CD14-positive monocyte (primary cell): Measurements from ENCODE around the gene ANAPC4. TPM values are rescaled to one million over a fixed set of nuclear protein-coding genes. Genes with fewer than 3 reads are reported as not detected.
A peak's percentile ranks its signal among the peaks of the same experiment; 100 is the strongest.

ENCODE experiments used
- DNase-seq, 3 donors: peaks; one replicate each; pipeline ENCODE4 v3.0.0-alpha.2; 2011 to 2022
- H2AFZ ChIP-seq: 2 replicates; pipeline ENCODE4 v1.6.0; 2012; ENCODE audit warnings: mild to moderate bottlenecking, low read depth, low read length, inconsistent platforms; ENCODE audit not compliant: insufficient read depth, poor library complexity, severe bottlenecking
- H3K27ac ChIP-seq, 2 donors: 1 replicate in 1 of 2; 2 replicates in 1 of 2; pipeline ENCODE4 v1.5.1; 2012 to 2013; ENCODE audit warnings: low read length in 2 of 2, control low read depth in 1 of 2, inconsistent platforms in 1 of 2, low read depth in 1 of 2, mild to moderate bottlenecking in 1 of 2
- H3K27me3 ChIP-seq, 2 donors: one replicate each; pipeline versions ENCODE4 v1.6.0 to v1.6.1; 2011 to 2013; ENCODE audit warnings: low read length in 2 of 2; ENCODE audit not compliant: control insufficient read depth in 2 of 2, insufficient read depth in 2 of 2
- H3K36me3 ChIP-seq, 2 donors: replicated peaks in 1 of 2; 1 replicate in 1 of 2; 2 replicates in 1 of 2; pipeline versions ENCODE4 v1.5.1 to v1.6.1; 2012 to 2013; ENCODE audit warnings: low read length in 2 of 2, control low read depth in 1 of 2, inconsistent platforms in 1 of 2, mild to moderate bottlenecking in 1 of 2; ENCODE audit not compliant: insufficient read depth in 2 of 2, control insufficient read depth in 1 of 2
- H3K4me1 ChIP-seq, 2 donors: 1 replicate in 1 of 2; 2 replicates in 1 of 2; pipeline versions ENCODE4 v1.5.1 to v1.6.1; 2012 to 2013; ENCODE audit warnings: low read length in 2 of 2, control low read depth in 1 of 2, inconsistent platforms in 1 of 2, mild to moderate bottlenecking in 1 of 2, moderate library complexity in 1 of 2; ENCODE audit not compliant: insufficient read depth in 2 of 2, control insufficient read depth in 1 of 2
- H3K4me2 ChIP-seq: replicated peaks from 2 replicates; pipeline ENCODE3; 2012; ENCODE audit warnings: low read length, moderate library complexity, mild to moderate bottlenecking; ENCODE audit not compliant: poor library complexity, severe bottlenecking; ENCODE audit errors: extremely low read depth
- H3K4me3 ChIP-seq, 3 experiments: fragments of 200-600 bp in 1 of 3; sonication (generic) in 1 of 3; replicated peaks in 1 of 3; 1 replicate in 2 of 3; 2 replicates in 1 of 3; pipeline ENCODE4 v1.5.1; 2011 to 2013; ENCODE audit warnings: low read length in 3 of 3, mild to moderate bottlenecking in 3 of 3, control low read depth in 2 of 3, low read depth in 2 of 3, inconsistent platforms in 1 of 3, moderate library complexity in 1 of 3
- H3K79me2 ChIP-seq: 2 replicates; pipeline ENCODE4 v1.6.0; 2012; ENCODE audit warnings: mild to moderate bottlenecking, control low read depth, inconsistent platforms, low read length, moderate library complexity; ENCODE audit not compliant: insufficient read depth
- H3K9ac ChIP-seq: 2 replicates; pipeline ENCODE4 v1.6.0; 2017; ENCODE audit warnings: low read length, mild to moderate bottlenecking; ENCODE audit not compliant: insufficient read depth, poor library complexity, severe bottlenecking
- H3K9me3 ChIP-seq, 2 donors: replicated peaks in 1 of 2; 1 replicate in 1 of 2; 2 replicates in 1 of 2; pipeline versions ENCODE4 v1.5.1 to v1.6.1; 2012 to 2013; ENCODE audit warnings: low read length in 2 of 2, control low read depth in 1 of 2; ENCODE audit not compliant: control insufficient read depth in 1 of 2, insufficient read depth in 1 of 2
- H4K20me1 ChIP-seq: 2 replicates; pipeline ENCODE4 v1.6.0; 2012; ENCODE audit warnings: mild to moderate bottlenecking, low read length, control low read depth, moderate library complexity; ENCODE audit not compliant: insufficient read depth
- H3K27ac Mint-ChIP-seq, 7 donors: one replicate each; pipeline ENCODE4 v1.8.0; 2020; ENCODE audit warnings: mild to moderate bottlenecking in 7 of 7, mixed read lengths in 7 of 7, moderate library complexity in 6 of 7, inconsistent platforms in 2 of 7
- H3K27me3 Mint-ChIP-seq, 3 donors: one replicate each; pipeline ENCODE4 v1.8.0; 2021 to 2022; ENCODE audit warnings: low read depth in 3 of 3, mild to moderate bottlenecking in 3 of 3, mixed read lengths in 3 of 3, moderate library complexity in 3 of 3, inconsistent platforms in 1 of 3
- H3K36me3 Mint-ChIP-seq, 2 donors: one replicate each; pipeline ENCODE4 v1.8.0; 2020; ENCODE audit warnings: mixed read lengths in 2 of 2, inconsistent platforms in 1 of 2, mild to moderate bottlenecking in 1 of 2
- H3K4me1 Mint-ChIP-seq: one replicate; pipeline ENCODE4 v1.8.0; 2020; ENCODE audit warnings: mild to moderate bottlenecking, mixed read lengths
- H3K4me3 Mint-ChIP-seq, 2 donors: one replicate each; pipeline ENCODE4 v1.8.0; 2020; ENCODE audit warnings: mild to moderate bottlenecking in 2 of 2, mixed read lengths in 2 of 2, moderate library complexity in 1 of 2
- H3K9me3 Mint-ChIP-seq, 7 donors: one replicate each; pipeline ENCODE4 v1.8.0; 2020 to 2022; ENCODE audit warnings: mixed read lengths in 7 of 7, mild to moderate bottlenecking in 6 of 7, moderate library complexity in 6 of 7, inconsistent platforms in 2 of 7
- CTCF ChIP-seq: fragments of 200-600 bp; IDR thresholded peaks from one replicate; pipeline ENCODE4 v1.8.0; 2022; ENCODE audit warnings: antibody characterized with exemption, mild to moderate bottlenecking
- WGBS: methylation state at CpG from one replicate; pipeline ENCODE4 v1.1.5; 2013; ENCODE audit warnings: missing lambda C conversion rate; ENCODE audit not compliant: insufficient coverage; 5-methylcytosine and 5-hydroxymethylcytosine counted together
- intact Hi-C, 2 donors: fragments of 100-400 bp; cut with micrococcal nuclease; formaldehyde crosslinking; loops; one replicate each; pipeline versions ENCODE4 v1.15.0 to v1.15.1; 2023
- polyA plus RNA-seq, 3 donors: library from polyadenylated mRNA; depleted of rRNA in 1 of 3; unstranded in 2 of 3; stranded (reverse) in 1 of 3; fragments of 300-500 nt in 2 of 3; fragments of >200 nt in 1 of 3; fragmentation: Illumina TruSeq in 2 of 3; gene quantifications; 1 replicate in 2 of 3; 2 replicates in 1 of 3; pipeline ENCODE4 v1.2.3, GENCODE V29; 2012 to 2021

Gene ANAPC4
- polyA plus RNA-seq, 3 donors: 12.7 to 22.9 (median 15.1) TPM

DNA sequence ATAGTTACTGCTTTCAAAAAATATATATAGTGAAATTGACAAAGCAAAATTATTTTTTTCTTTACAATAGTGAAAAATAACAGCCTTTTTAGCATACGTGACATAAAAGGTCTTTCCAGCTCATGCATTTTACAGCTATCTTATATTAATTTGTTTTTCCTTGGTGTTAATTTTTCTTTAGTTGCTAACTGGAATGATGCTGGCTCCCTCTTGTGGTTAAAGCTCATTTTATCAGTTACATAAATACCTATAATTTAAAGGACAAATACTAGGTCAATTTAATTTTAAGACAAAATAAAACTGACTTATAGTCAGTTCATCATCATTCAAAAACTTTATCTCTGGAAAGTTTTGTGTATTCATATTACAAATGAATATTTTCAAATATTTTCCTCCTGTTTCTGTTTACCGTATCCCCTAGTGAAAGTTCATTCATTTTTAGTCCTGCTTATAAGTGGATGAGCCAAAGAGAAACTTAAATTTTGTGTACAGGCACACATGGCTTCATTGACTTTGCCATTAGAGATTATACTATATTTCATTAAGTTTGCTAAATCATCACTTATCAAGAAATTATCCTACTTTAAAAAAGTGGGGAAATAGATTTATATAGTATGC is 9.9 kb upstream of the ANAPC4 start:
- no peak overlapping the region for H3K27ac Mint-ChIP-seq
- peak; percentile 68 for TF ChIP-seq CTCF
- H3K4me1 ChIP-seq: no peaks in the 10 kb centered on the region
- H3K27me3 Mint-ChIP-seq: no peaks in the 10 kb centered on the region
- WGBS: no CpG with 5 or more reads among the region's 2 CpGs
- no peak overlapping the region for H3K27ac ChIP-seq
- H3K79me2 ChIP-seq: no peaks in the 10 kb centered on the region
- H3K4me3 ChIP-seq: no peak overlapping the region
- peaks cover 22 to 28% of the 10 kb centered on the region in 2 donors for H3K36me3 Mint-ChIP-seq
- no peak overlapping the region for H3K9ac ChIP-seq
- DNase-seq: peak; percentile 5 to 29 (median 16)
- intact Hi-C loops: no loop called here
- H3K4me3 Mint-ChIP-seq: no peak overlapping the region
- H3K27me3 ChIP-seq: no peaks in the 10 kb centered on the region
- no peak overlapping the region for H3K4me2 ChIP-seq
- no peaks in the 10 kb centered on the region for H3K9me3 ChIP-seq
- H4K20me1 ChIP-seq: no peaks in the 10 kb centered on the region
- no peaks in the 10 kb centered on the region for H3K4me1 Mint-ChIP-seq
- H3K36me3 ChIP-seq: peaks cover 7 to 34% of the 10 kb centered on the region in 2 donors
- no peaks in the 10 kb centered on the region for H3K9me3 Mint-ChIP-seq
- no peak overlapping the region for H2AFZ ChIP-seq

GRCh38 chr4:25367877-25368276 is 9.2 kb upstream of the ANAPC4 start:
- DNase-seq: no peak
- H3K9me3 Mint-ChIP-seq: no peaks in the 10 kb centered on the region
- no peak overlapping the region for H3K27ac Mint-ChIP-seq
- no peak for TF ChIP-seq CTCF
- Histone ChIP-seq H3K79me2 (no peaks in the 10 kb centered on the region), H3K4me2 (no peak overlapping the region), H3K27me3 (no peaks in the 10 kb centered on the region), H3K4me3 (no peak overlapping the region), H3K9ac (no peak overlapping the region), H4K20me1 (no peaks in the 10 kb centered on the region), H3K27ac (no peak overlapping the region), H2AFZ (no peak overlapping the region), H3K4me1 (no peaks in the 10 kb centered on the region), H3K9me3 (no peaks in the 10 kb centered on the region), H3K36me3 (peaks cover 7 to 34% of the 10 kb centered on the region in 2 donors)
- peaks cover 6% of the 10 kb centered on the region for H3K4me1 Mint-ChIP-seq
- intact Hi-C loops: no loop called here
- H3K27me3 Mint-ChIP-seq: no peaks in the 10 kb centered on the region
- H3K36me3 Mint-ChIP-seq: peaks cover 22 to 28% of the 10 kb centered on the region in 2 donors
- no peak overlapping the region for H3K4me3 Mint-ChIP-seq
